Measurements from ENCODE around the gene ABHD5. TPM values are rescaled to one million over a fixed set of nuclear protein-coding genes. Genes with fewer than 3 reads are reported as not detected.

ABHD5 gene
- total RNA-seq, 1 donor from 2014 or later = 59.2 TPM

GRCh38 chr3:43704697-43705096 is 14.0 kb downstream of the ABHD5 start:
- no peak for TF ChIP-seq CTCF (IDR thresholded peaks at IDR 0.05)
- Histone ChIP-seq H3K27ac (no peak overlapping the region), H3K4me1 (peaks cover 3% of the 10 kb centered on the region), H3K27me3 (ENCODE audit: low read depth) (no peaks in the 10 kb centered on the region), H3K4me3 (no peak overlapping the region), H3K36me3 (peaks cover 45% of the 10 kb centered on the region), H3K9me3 (no peaks in the 10 kb centered on the region)
- no peak for DNase-seq
- intact Hi-C loops (cut with DNase I) = no loop called here
- no peak for ATAC-seq

GRCh38 chr3:43706342-43706741 is 15.6 kb downstream of the ABHD5 start:
- no peak for TF ChIP-seq CTCF (IDR thresholded peaks at IDR 0.05)
- Histone ChIP-seq H3K27me3 (ENCODE audit: low read depth) (no peaks in the 10 kb centered on the region), H3K4me3 (no peak overlapping the region), H3K9me3 (no peaks in the 10 kb centered on the region), H3K4me1 (peaks cover 3% of the 10 kb centered on the region), H3K36me3 (peaks cover 40% of the 10 kb centered on the region), H3K27ac (no peak overlapping the region)
- ATAC-seq = no peak
- intact Hi-C loops (cut with DNase I) = no loop called here
- no peak for DNase-seq

- intact Hi-C loops (cut with DNase I) = no loop called here
- Histone ChIP-seq H3K36me3 (peaks cover 39% of the 10 kb centered on the region), H3K4me1 (peaks cover 3% of the 10 kb centered on the region), H3K27ac (no peak overlapping the region), H3K4me3 (no peak overlapping the region), H3K27me3 (ENCODE audit: low read depth) (no peaks in the 10 kb centered on the region), H3K9me3 (no peaks in the 10 kb centered on the region)
- DNase-seq (no peak), ATAC-seq (no peak)
- no peak for TF ChIP-seq CTCF (IDR thresholded peaks at IDR 0.05)
Measured at GRCh38 chr3:43707266-43707665, 16.5 kb downstream of the ABHD5 start.

GRCh38 chr3:43707998-43708397 is 17.3 kb downstream of the ABHD5 start:
- no peak overlapping the region for H3K4me3 ChIP-seq
- no peaks in the 10 kb centered on the region for H3K27me3 ChIP-seq (ENCODE audit: low read depth)
- peaks cover 39% of the 10 kb centered on the region for H3K36me3 ChIP-seq
- no peak overlapping the region for H3K27ac ChIP-seq
- H3K9me3 ChIP-seq = no peaks in the 10 kb centered on the region
- no peak for DNase-seq
- peaks cover 3% of the 10 kb centered on the region for H3K4me1 ChIP-seq
- TF ChIP-seq CTCF (IDR thresholded peaks at IDR 0.05) = no peak
- ATAC-seq = peak; percentile 55 to 56
- intact Hi-C loops (cut with DNase I) = no loop called here

- no peak for DNase-seq
- intact Hi-C loops (cut with DNase I) = no loop called here
- Histone ChIP-seq H3K27me3 (ENCODE audit: low read depth) (no peaks in the 10 kb centered on the region), H3K4me3 (no peak overlapping the region), H3K36me3 (peaks cover 39% of the 10 kb centered on the region), H3K27ac (no peak overlapping the region), H3K4me1 (peaks cover 3% of the 10 kb centered on the region), H3K9me3 (no peaks in the 10 kb centered on the region)
- ATAC-seq = peak; percentile 46 to 61
- no peak for TF ChIP-seq CTCF (IDR thresholded peaks at IDR 0.05)
Measured at GRCh38 chr3:43709022-43709421, 18.3 kb downstream of the ABHD5 start.

- TF ChIP-seq CTCF (IDR thresholded peaks at IDR 0.05) = no peak
- Histone ChIP-seq H3K27ac (no peak overlapping the region), H3K36me3 (peaks cover 46% of the 10 kb centered on the region), H3K27me3 (ENCODE audit: low read depth) (no peaks in the 10 kb centered on the region), H3K4me3 (no peak overlapping the region), H3K4me1 (peaks cover 3% of the 10 kb centered on the region), H3K9me3 (no peaks in the 10 kb centered on the region)
- no peak for DNase-seq
- intact Hi-C loops (cut with DNase I) = no loop called here
- no peak for ATAC-seq
Measured at GRCh38 chr3:43710607-43711006, 19.9 kb downstream of the ABHD5 start.
